Measurements from ENCODE around the gene NUFIP1.
"Not testable (repeated sequence)": the region's sequence is repeated elsewhere in the genome, so short reads cannot be mapped to it uniquely, and the experiment has no call there.

Gene NUFIP1

DNA sequence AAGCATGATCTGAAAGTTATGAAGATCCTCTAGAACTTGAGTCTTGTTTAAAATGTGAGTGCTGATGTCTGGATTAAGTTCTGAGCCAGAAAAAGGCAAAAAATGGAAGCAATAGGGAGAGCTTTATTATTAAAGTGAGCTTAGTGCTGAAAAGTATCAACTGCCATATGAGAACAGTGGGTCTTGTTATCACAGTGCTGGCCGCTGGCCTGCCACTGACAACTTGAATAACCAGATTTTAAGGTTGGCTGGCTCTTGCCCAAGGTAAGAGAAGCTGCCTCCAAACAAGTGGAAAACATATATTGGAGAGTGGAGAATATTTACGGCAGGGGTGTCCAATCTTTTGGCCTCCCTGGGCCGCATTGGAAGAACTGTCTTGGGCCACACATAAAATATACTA lies 33.9 kb downstream of the NUFIP1 start:
- no peak for DNase-seq
- Histone ChIP-seq H3K36me3 (peaks cover 0 to 7% (median 0%) of the 10 kb centered on the region in 3 donors), H3K9me3 (no peaks in the 10 kb centered on the region), H3K27ac (no peak overlapping the region), H3K27me3 (no peaks in the 10 kb centered on the region), H3K4me1 (no peaks in the 10 kb centered on the region), H3K4me3 (no peak overlapping the region)
- TF ChIP-seq, protein P1, sequence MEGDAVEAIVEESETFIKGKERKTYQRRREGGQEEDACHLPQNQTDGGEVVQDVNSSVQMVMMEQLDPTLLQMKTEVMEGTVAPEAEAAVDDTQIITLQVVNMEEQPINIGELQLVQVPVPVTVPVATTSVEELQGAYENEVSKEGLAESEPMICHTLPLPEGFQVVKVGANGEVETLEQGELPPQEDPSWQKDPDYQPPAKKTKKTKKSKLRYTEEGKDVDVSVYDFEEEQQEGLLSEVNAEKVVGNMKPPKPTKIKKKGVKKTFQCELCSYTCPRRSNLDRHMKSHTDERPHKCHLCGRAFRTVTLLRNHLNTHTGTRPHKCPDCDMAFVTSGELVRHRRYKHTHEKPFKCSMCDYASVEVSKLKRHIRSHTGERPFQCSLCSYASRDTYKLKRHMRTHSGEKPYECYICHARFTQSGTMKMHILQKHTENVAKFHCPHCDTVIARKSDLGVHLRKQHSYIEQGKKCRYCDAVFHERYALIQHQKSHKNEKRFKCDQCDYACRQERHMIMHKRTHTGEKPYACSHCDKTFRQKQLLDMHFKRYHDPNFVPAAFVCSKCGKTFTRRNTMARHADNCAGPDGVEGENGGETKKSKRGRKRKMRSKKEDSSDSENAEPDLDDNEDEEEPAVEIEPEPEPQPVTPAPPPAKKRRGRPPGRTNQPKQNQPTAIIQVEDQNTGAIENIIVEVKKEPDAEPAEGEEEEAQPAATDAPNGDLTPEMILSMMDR (IDR thresholded peaks at IDR 0.05) = no peak
- intact Hi-C loops (cut with DNase I; ENCODE audit: low total_unique reads) = loop anchor here (5.0 kb wide), 1 partner anchor 453 kb away; no protein-coding TSS in a partner anchor

DNA sequence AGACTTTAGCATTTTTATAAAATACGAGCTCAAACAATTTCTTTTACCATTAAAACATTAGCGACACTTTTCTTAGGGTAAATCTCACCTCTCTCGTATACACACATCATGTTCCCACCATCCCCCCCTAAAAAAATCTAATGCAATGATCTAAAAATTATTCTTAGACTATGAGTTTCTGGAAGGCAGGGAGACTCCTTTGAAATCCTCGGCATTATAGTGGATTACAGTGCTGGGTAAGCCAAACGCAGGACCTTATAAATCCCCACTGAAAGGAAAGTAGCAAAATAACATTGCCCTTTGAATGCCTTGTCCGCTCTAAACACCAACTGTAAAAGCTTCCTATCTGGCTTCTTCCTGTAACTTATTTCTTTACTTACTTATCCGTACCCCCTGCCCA lies 35.0 kb downstream of the NUFIP1 start:
- Histone ChIP-seq H3K4me3 (no peak overlapping the region), H3K27me3 (no peaks in the 10 kb centered on the region), H3K4me1 (no peaks in the 10 kb centered on the region), H3K36me3 (peaks cover 0 to 7% (median 0%) of the 10 kb centered on the region in 3 donors), H3K9me3 (no peaks in the 10 kb centered on the region), H3K27ac (no peak overlapping the region)
- DNase-seq = no peak
- intact Hi-C loops (cut with DNase I; ENCODE audit: low total_unique reads) = no loop called here
- TF ChIP-seq, protein P1 (IDR thresholded peaks at IDR 0.05) = no peak

DNA sequence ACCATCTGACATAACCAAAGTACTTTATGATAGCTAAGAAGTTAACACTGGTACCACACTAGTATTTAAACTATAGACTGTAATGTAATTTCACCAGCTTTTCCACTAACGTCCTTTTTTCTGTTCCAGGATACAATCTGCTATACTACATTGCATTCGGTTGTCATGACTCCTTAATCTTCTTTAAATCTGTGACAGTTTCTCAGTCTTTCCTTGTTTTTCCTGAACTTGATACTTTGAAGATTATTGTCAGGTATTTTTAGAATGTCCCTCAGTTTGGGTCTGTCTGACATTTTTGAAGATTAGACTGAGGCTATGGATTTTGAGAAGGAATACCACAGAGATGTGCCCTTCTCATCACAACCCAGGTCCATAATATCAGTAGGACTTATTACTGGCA lies 36.6 kb downstream of the NUFIP1 start:
- intact Hi-C loops (cut with DNase I; ENCODE audit: low total_unique reads) = no loop called here
- TF ChIP-seq, protein P1 (IDR thresholded peaks at IDR 0.05) = no peak
- Histone ChIP-seq H3K27me3 (no peaks in the 10 kb centered on the region), H3K4me1 (no peaks in the 10 kb centered on the region), H3K4me3 (no peak overlapping the region), H3K27ac (no peak overlapping the region), H3K36me3 (no peaks in the 10 kb centered on the region), H3K9me3 (no peaks in the 10 kb centered on the region)
- no peak for DNase-seq

DNA sequence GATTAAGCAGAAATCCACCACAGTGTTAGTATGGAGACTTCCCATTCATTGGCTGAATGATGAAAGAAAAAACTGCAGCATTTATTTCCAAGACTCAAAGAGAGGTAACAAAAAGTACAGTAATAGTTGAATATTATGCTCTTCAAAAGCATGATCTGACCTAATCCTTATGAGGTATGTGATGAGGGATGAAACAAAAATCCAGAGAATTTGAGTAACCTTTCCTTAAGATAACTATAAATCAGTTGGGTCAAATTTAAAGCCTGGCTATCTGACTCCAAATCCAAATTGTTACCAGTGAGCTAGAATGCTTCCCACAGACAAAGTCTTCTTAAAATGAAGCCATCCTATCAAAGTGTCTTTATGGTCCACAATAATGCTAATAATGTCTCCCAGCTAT lies 38.1 kb downstream of the NUFIP1 start:
- Histone ChIP-seq H3K9me3 (no peaks in the 10 kb centered on the region), H3K4me1 (no peaks in the 10 kb centered on the region), H3K36me3 (no peaks in the 10 kb centered on the region), H3K4me3 (no peak overlapping the region), H3K27me3 (no peaks in the 10 kb centered on the region), H3K27ac (no peak overlapping the region)
- TF ChIP-seq, protein P1 (IDR thresholded peaks at IDR 0.05) = no peak
- no peak for DNase-seq
- intact Hi-C loops (cut with DNase I; ENCODE audit: low total_unique reads) = no loop called here

DNA sequence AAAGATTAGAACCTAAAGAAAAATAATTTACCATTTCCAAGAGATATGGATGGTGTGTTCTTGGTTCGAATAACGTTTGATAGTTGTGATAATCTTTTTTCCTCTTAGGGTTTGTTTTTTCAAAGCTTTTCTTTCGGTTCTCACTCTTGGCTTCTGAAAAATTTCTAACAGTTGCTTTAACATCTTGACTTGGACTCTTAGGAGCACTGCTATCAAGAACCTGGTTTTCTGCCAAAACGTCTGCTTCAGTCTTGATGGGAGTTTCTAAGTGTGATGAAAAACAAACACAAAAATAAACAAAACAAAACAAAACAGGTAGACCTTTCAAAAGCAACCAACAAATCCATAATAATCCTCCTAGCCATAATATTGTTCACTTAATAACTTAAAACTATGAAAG lies 45.9 kb downstream of the NUFIP1 start:
- not testable (repeated sequence) for H3K27ac ChIP-seq

DNA sequence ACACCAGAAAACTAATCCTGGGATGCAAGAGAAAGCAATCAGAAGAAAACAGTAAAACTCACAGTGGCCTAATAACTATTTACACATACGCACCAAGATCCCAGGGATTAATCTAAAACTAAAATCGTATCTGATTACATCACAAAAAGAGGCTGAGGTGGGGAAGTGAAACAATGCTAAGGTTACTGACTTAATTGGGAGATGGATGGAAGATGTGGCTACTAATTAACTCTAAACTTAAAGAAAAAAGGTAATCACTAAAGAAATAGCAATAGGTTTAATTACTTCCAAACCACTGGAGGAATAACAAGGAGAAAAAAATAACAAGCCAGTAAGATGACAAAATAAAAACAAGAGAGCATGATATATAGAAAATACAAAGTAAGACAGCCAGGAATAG lies 50.4 kb downstream of the NUFIP1 start:
- no peaks in the 10 kb centered on the region for H3K4me1 ChIP-seq
- TF ChIP-seq, protein P1 (IDR thresholded peaks at IDR 0.05) = no peak
- no peak overlapping the region for H3K27ac ChIP-seq
- no peaks in the 10 kb centered on the region for H3K27me3 ChIP-seq
- intact Hi-C loops (cut with DNase I; ENCODE audit: low total_unique reads) = no loop called here
- H3K36me3 ChIP-seq = peaks cover 0 to 5% (median 0%) of the 10 kb centered on the region in 3 donors
- DNase-seq = no peak
- H3K4me3 ChIP-seq = no peak overlapping the region
- no peaks in the 10 kb centered on the region for H3K9me3 ChIP-seq

More for the DNA sequence above, 45.9 kb downstream of the NUFIP1 start:
- DNase-seq; H3K27me3 ChIP-seq; intact Hi-C loops (cut with DNase I; ENCODE audit: low total_unique reads); H3K4me1 ChIP-seq; H3K4me3 ChIP-seq; H3K9me3 ChIP-seq; H3K36me3 ChIP-seq: not testable (repeated sequence)

All from tibial artery (tissue), 4 donors.